GM18873 (cell line): ENCODE results near the gene CCNF.

Source experiments
- ATAC-seq: cut with Tn5 transposase; IDR thresholded peaks from one replicate; pipeline ENCODE4 v1.9.1; 2021; ENCODE audit warnings: mild to moderate bottlenecking, moderate library complexity, moderate number of reproducible peaks; ENCODE audit not compliant: unreplicated experiment, low FRiP score

The CCNF gene

DNA sequence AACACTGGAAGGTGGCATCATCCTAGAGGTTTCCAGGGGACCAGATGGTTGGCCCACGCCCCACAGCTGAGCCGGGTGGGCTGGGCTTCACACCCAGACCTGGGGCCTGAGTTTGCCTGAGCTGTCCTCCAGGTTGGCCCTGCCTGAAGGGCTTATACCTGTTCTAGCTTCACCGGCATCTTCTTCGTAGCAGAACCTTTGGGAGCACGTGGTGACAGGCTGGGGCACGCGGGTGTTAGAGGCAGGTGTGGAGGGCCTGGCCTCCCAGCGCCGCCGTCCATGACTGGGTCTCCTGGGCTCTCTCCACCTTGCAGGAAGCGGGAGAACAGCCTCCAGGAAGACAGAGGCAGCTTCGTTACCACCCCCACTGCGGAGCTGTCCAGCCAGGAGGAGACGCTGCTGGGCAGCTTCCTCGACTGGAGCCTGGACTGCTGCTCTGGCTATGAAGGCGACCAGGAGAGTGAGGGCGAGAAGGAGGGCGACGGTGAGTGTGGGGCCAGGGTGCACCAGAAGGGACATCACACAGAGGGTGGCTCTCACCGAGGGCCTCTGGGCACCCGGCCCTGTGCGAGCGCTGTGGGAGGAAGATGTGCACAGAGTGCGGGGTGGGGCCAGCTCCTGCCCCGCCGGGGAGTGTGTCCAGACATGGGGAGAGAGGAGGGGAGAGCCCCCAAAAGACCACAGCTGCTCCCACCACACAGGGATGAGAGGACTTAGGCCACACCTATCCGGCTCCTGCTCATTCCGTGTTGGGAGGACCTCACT is 26.0 kb downstream of the CCNF start:
- ATAC-seq, result no peak

DNA sequence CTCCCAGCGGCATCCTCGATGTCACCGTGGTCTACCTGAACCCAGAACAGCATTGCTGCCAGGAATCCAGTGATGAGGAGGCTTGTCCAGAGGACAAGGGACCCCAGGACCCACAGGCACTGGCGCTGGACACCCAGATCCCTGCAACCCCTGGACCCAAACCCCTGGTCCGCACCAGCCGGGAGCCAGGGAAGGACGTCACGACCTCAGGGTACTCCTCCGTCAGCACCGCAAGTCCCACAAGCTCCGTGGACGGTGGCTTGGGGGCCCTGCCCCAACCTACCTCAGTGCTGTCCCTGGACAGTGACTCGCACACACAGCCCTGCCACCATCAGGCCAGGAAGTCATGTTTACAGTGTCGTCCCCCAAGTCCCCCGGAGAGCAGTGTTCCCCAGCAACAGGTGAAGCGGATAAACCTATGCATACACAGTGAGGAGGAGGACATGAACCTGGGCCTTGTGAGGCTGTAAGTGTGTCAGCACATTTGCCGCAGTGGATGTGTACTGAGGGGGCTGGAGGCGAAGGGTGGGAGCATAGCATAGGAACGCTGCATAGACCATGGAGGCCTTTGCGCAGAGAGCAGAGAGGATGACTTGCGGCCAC is 27.4 kb downstream of the CCNF start:
- ATAC-seq, result no peak

DNA sequence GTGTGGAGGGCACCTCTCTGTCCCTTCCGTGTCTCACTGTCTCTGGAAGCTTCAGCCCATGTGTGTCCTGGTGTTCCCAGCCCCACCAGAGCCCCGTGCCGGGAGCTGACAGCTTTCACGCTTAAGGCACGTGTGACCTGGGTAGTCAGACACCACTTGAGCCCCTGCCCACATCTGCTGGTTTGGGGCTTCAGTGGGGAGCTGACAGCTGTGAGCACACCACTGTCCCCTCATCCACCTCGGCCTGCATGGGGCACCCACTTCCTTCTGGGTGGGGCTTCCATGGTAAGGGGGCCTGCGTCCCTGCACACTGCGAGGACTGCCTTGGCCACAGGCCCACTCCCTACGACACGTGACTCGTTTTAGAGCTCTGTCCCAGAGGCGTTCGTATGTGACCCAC is 28.0 kb downstream of the CCNF start:
- ATAC-seq, result no peak

DNA sequence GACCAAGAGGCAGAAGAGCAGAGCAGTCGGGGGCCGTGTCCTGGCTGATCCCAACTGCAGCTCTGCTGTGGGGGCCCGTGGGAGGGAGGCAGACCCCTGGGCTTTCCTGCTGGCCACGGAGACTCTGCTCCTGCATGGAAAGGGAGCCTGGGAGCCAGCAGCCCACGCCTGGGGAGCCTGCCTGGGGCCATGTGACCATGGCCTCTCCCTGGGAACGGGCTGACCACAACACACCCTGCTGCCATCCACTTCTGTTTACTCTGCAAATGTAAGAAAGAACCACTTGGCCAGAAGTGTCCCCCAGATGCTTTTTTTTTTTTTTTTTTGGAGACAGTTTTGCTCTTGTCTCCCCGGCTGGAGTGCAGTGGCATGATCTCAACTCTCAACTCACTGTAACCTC is 28.7 kb downstream of the CCNF start:
- ATAC-seq, result no peak

GRCh38 chr16:2458887-2459646 is 29.8 kb downstream of the CCNF start:
- no peak for ATAC-seq

DNA sequence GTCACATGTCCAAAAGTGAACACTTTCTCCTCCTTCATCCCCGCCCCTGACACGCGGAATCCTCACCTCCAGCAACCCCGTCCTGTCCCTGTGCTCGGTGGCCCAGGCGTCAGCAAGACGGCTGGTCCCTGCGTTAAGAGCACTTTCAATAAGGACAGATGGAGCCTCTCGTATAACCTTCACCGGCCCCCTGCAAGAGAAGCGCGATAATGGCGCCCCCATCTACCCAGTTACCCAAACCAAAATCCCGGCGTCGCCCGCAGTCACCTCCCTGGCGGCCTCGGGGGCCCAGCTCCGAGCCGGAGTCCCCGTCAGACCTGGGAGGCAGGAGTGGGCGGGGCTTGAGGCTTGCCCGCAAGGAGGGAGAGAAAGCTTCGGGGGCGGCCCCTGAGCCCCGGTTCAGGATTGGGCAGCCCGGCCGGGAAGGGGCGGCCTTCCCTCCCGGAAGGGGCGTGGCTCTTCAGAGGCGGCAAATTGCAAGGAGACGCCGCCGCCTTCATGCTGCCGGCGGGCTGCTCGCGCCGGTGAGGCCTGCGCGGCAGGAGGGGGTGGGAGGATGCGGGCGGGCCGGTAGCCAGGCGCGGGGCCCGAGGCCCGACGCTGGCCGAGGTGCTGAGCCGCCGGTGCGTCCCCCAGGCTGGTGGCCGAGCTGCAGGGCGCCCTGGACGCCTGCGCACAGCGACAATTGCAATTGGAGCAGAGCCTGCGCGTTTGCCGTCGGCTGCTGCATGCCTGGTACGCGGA is 30.6 kb downstream of the CCNF start, which contains the start of gene TEDC2:
Gene TEDC2, plus strand, starts transcription at position 463 of the 744 bp plus-strand sequence. Its CDS starts 36 bp downstream, at position 499.
- peak; percentile 77 for ATAC-seq

DNA sequence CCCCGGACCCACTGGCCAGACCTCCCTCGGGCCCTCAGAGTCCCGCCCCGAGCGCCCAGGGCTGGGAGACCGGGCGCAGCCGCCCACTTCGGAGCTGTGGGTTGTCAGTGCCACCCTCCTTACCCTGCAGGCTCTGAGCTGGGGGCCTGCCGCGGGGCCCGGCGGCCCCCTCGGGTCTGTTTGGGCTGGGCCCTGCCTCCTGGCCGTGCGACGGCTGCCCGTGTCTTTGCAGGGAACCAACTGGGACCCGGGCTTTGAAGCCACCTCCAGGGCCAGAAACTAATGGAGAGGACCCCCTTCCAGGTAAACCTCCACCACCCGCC is 31.1 kb downstream of the CCNF start:
- no peak for ATAC-seq

DNA sequence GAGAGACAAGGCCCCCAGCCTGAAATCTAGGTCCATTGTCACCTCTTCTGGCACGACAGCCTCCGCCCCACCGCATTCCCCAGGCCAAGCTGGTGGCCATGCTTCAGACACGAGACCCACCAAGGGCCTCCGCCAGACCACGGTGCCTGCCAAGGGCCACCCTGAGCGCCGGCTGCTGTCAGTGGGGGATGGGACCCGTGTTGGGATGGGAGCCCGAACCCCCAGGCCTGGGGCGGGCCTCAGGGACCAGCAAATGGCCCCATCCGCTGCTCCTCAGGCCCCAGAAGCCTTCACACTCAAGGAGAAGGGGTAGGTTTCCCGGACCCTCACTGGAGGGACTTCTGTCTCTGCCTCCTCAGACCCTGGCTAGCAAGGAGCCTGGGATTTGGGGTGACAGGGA is 31.7 kb downstream of the CCNF start:
- ATAC-seq, result no peak

DNA sequence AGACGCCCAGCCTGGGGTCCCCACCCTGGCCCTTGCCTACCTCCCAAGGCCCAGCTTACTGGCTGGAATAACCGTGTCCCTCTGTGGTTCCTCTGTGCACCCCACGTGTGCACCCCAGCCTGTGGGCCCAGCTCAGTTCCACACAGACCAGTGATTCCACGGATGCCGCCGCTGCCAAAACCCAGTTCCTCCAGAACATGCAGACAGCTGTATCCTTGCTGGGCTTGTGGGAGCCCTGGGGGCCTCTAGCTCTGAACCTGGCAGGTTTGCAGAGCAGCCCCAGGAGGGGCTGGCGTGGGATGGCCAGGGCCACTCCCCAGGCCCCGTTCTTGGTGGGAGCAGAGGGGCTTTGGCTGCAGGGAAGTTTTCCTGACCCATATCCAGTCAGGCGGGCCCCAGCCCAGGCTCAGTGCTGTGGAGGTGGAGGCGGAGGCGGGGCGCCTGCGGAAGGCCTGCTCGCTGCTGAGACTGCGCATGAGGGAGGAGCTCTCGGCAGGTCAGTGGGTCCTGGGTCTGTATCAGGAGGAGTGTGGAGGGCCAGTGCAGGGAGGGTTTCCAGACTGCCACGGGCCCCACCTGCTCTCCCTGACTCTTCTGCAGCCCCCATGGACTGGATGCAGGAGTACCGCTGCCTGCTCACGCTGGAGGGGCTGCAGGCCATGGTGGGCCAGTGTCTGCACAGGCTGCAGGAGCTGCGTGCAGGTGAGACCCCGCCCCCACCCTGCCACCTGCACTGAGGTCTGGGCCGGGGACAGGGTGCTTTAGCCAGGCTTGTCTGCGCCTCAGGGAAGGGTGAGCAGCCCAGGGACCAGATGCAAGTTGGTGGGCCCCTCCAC is 33.0 kb downstream of the CCNF start:
- ATAC-seq, result no peak

GRCh38 chr16:2464333-2464732 is 35.1 kb downstream of the CCNF start:
- no peak for ATAC-seq

GRCh38 chr16:2465653-2466415 is 36.6 kb downstream of the CCNF start:
- no peak for ATAC-seq

DNA sequence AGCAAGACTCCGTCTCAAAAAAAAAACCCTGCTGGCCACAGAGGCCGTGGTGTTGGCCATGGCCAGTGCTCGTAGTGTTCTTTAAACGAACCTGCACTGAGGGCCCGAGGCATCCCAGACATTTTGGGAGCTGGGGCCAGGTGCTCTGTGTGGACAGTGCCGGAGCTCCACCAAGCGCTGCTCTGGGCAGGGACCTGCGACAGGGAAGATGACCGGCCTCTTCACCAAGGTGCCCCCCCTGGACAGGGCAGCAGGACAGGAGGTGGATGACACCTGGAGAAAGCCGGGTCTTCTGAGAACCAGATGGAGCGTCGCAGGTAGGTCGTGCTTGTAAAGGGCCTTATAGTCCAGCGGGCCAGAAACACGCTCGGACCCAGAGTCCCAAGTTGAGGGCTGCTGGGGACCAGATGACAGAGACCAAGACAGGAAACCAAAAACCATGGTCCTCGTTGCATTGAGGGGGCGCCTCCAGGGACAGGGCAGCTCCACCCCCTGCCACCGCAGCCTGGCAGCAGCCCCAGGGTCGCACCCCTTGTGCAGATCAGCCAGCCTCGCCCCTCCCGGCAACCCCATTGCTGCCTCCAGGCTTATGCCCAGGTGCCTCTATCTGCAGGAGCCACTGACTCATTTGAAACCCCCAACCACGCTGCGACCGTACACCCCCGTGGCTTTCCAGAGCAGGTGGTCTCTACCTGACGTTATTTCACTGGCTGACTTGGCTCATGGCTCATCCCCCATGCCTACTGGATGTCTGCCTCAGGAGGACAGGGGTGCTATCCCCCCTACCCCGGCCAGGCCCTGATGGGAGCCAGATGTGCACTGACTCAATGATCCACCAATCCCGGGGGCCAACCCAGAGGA is 37.6 kb downstream of the CCNF start:
- ATAC-seq, result no peak

GRCh38 chr16:2467528-2468232 is 38.4 kb downstream of the CCNF start:
- no peak for ATAC-seq

DNA sequence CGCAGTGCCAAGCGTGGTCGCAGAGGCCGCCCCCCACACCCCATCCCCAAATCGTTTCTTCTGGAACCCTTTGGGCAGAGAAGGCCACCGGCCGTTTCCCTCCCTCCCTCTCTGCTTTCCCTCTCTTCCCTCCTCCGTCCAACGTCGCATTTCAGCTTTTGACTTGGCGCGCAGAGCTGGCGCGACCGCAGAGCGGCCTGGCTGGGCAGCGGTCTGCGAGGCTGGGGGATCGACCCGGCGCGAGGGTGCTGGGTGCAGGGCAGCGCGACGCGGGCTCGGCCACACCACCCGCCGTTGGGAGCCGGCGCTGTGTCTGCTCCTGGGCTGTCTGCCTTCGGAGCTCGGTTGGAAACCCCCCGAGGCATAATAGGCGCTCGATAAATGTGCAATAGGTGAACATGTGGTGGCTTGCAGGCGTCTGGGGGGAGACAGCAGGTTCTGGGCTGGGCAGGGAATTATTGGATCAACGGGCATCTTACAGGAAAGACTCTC is 39.0 kb downstream of the CCNF start:
- ATAC-seq, result no peak

GRCh38 chr16:2468725-2469398 is 39.6 kb downstream of the CCNF start:
- no peak for ATAC-seq

DNA sequence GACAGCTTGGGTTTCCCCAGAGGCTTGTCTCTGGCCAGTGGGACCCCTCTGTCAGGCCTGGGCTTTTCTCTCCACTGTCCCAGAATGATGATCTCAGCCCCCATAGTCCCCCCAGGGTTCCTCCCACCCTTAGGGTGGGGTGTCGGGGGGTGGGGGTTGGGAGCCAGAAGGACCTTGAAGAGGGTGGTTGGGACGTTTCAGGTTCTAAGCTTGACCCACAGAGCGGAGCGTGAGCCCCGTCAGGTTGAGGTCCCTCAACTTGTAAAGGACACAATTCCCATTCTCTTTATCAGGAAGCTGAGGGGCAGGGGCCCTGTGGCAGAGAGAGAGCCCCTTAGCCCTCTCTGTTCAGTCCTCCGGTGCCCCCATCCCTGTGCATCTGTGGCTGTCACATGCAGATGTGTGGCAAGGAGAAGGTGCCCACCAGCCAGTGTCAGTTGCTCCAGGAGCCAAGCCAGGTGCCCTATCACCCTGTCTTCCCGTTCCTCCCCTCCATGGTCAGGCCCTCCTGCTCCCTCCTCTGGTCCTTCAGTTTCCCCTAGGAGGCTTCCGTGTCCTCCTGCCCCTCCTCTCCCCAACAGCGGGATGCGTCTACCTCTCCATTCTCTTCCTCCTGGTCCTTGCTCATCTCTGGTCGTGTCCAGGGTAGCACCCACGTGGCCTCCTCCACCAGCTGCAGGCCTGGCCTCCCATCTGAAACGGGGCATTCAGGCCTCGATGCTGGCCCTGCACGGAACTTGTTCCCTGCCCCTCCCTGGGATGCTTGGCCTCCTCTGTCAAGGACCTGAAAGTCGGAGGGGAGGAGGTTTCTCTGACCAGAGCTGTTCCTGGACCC is 40.4 kb downstream of the CCNF start:
- no peak for ATAC-seq
